ENCODE results near the gene PARD3B.

- TF ChIP-seq POLR2A (IDR thresholded peaks at IDR 0.05; ENCODE audit: low read depth, low read length) (no peak), POLR2AphosphoS5 (IDR thresholded peaks at IDR 0.05; ENCODE audit: low read depth, low read length) (no peak), TAF1 (IDR thresholded peaks at IDR 0.05; ENCODE audit: borderline replicate concordance, low read depth, low read length) (no peak)
Observed at GRCh38 chr2:205187731-205188130, 642.5 kb downstream of the PARD3B start.

Data from GM12892 (cell line).